HepG2 (cell line): ENCODE measurements around the gene ARFIP1. TPM values are rescaled to one million over a fixed set of nuclear protein-coding genes. Genes with fewer than 3 reads are reported as not detected.

ENCODE experiments used
- ATAC-seq: fragments of 200-7000 bp; cut with Tn5 transposase; 3 replicates; pipeline ENCODE4 v1.9.1; 2020; ENCODE audit warnings: mild to moderate bottlenecking, moderate library complexity
- BruUV-seq: library from RNA; stranded (reverse); fragments of 400-500 nt; replicated peaks from 2 replicates; lab custom pipeline; 2021; lab: Mats Ljungman, UMichigan
- CTCF ChIA-PET: fragments of 300-600 bp; formaldehyde crosslinking; extraction: SDS; loops from one replicate; lab custom pipeline; 2021; ENCODE audit warnings: low total read pairs, inconsistent platforms, low intra/inter-chr PET ratio; lab: Yijun Ruan, JAX
- POLR2A ChIA-PET: fragments of 350-600 bp; sonication (Branson Sonifier 250); formaldehyde crosslinking; loops from one replicate; lab custom pipeline; 2020; ENCODE audit warnings: antibody characterized with exemption, inconsistent platforms; lab: Yijun Ruan, JAX
- DNase-seq: peaks from one replicate; pipeline ENCODE4 v3.0.0-alpha.2; 2015; ENCODE audit warnings: low spot score
- FAIRE-seq: peaks from 3 replicates; lab custom pipeline; 2011; peaks lifted over from hg19 to GRCh38; lab: Jason Lieb, UNC
- H2AFZ ChIP-seq: one replicate; pipeline ENCODE4 v1.6.1; 2011; ENCODE audit warnings: low read length, inconsistent platforms
- H3K27ac ChIP-seq: fragments of 300-600 bp; 3 replicates; pipeline ENCODE4 v1.8.0; 2011; ENCODE audit warnings: mixed run types, mild to moderate bottlenecking, mixed read lengths, low read length, inconsistent platforms; ENCODE audit not compliant: insufficient read depth; ENCODE audit errors: extremely low read length
- H3K27me3 ChIP-seq, 2 experiments: fragments of 200-600 bp in 1 of 2; 2 replicates in 1 of 2; 3 replicates in 1 of 2; pipeline versions ENCODE4 v1.6.0 to v1.8.0; 2011; ENCODE audit warnings: low read length in 2 of 2, mild to moderate bottlenecking in 2 of 2, moderate library complexity in 2 of 2, inconsistent platforms in 1 of 2; ENCODE audit not compliant: insufficient read depth in 2 of 2, control insufficient read depth in 1 of 2
- H3K36me3 ChIP-seq, 2 experiments: fragments of 200-600 bp in 1 of 2; replicated peaks in 1 of 2; 2 replicates in 1 of 2; 3 replicates in 1 of 2; pipeline versions ENCODE4 v1.5.1 to v1.8.0; 2011; ENCODE audit warnings: low read length in 2 of 2, inconsistent platforms in 1 of 2; ENCODE audit not compliant: insufficient read depth in 2 of 2, control insufficient read depth in 1 of 2
- H3K4me1 ChIP-seq: 2 replicates; pipeline ENCODE4 v1.5.1; 2012; ENCODE audit warnings: low read length, inconsistent platforms; ENCODE audit not compliant: insufficient read depth
- H3K4me2 ChIP-seq: 2 replicates; pipeline ENCODE4 v1.6.0; 2011; ENCODE audit warnings: low read depth, low read length, inconsistent platforms
- H3K4me3 ChIP-seq, 3 experiments: fragments of 200-600 bp in 1 of 3; sonication (generic), shearing (Covaris generic) in 1 of 3; replicated peaks in 1 of 3; 2 replicates each; pipeline ENCODE4 v1.5.1; 2011 to 2016; ENCODE audit warnings: low read length in 3 of 3, inconsistent platforms in 2 of 3, low read depth in 2 of 3, mild to moderate bottlenecking in 2 of 3, control low read depth in 1 of 3, mixed read lengths in 1 of 3; ENCODE audit not compliant: insufficient read depth in 1 of 3
- H3K79me2 ChIP-seq: one replicate; pipeline ENCODE4 v1.6.1; 2011; ENCODE audit warnings: low read length, inconsistent platforms; ENCODE audit not compliant: insufficient read depth
- H3K9ac ChIP-seq: 2 replicates; pipeline ENCODE4 v1.6.0; 2011; ENCODE audit warnings: mild to moderate bottlenecking, low read depth, low read length, inconsistent platforms; ENCODE audit not compliant: insufficient read depth
- H3K9me3 ChIP-seq: 2 replicates; pipeline ENCODE4 v1.5.1; 2012; ENCODE audit warnings: mild to moderate bottlenecking, low read length
- H4K20me1 ChIP-seq: 2 replicates; pipeline ENCODE4 v1.6.0; 2011; ENCODE audit warnings: inconsistent platforms, mild to moderate bottlenecking, low read length, moderate library complexity; ENCODE audit not compliant: insufficient read depth
- CREB1 ChIP-seq, 2 experiments: fragments of 450-650 bp in 1 of 2; IDR thresholded peaks; 2 replicates each; pipeline ENCODE4 v1.6.1; 2016 to 2017; ENCODE audit warnings: control low read depth in 1 of 2, mild to moderate bottlenecking in 1 of 2, missing compliant biosample characterization in 1 of 2, missing genetic modification characterization in 1 of 2
- HNRNPK ChIP-seq: fragments of 200-400 bp; formaldehyde crosslinking; IDR thresholded peaks from 2 replicates; pipeline ENCODE4 v1.6.1; 2018; ENCODE audit warnings: low read length, low read depth, moderate library complexity, mild to moderate bottlenecking; ENCODE audit not compliant: poor library complexity, severe bottlenecking
- LCORL ChIP-seq, 2 experiments: fragments of 450-650 bp in 1 of 2; sonication (generic) in 1 of 2; formaldehyde crosslinking in 1 of 2; IDR thresholded peaks; 2 replicates each; pipeline versions ENCODE4 v1.5.0 to v1.6.1; 2017 to 2020; ENCODE audit warnings: antibody characterized with exemption in 1 of 2, missing genetic modification reagents in 1 of 2
- MED1 ChIP-seq: sonication (generic); formaldehyde crosslinking; IDR thresholded peaks from 2 replicates; pipeline ENCODE4 v1.4.0; 2020; ENCODE audit warnings: missing genetic modification reagents
- NR1H2 ChIP-seq: sonication (generic); formaldehyde crosslinking; IDR thresholded peaks from 2 replicates; pipeline ENCODE4 v1.8.1; 2022; ENCODE audit warnings: low read depth, missing genetic modification reagents, borderline replicate concordance
- POLR2A ChIP-seq, 2 experiments: IDR thresholded peaks; 2 replicates each; pipeline ENCODE4 v1.6.1; 2011; ENCODE audit warnings: low read depth in 2 of 2, low read length in 2 of 2, mild to moderate bottlenecking in 1 of 2, moderate library complexity in 1 of 2; ENCODE audit not compliant: insufficient read depth in 1 of 2
- POLR2AphosphoS2 ChIP-seq: IDR thresholded peaks from 2 replicates; pipeline ENCODE4 v1.6.1; 2011; ENCODE audit warnings: low read depth, low read length, improper control_type of control experiment
- RFX3 ChIP-seq: IDR thresholded peaks from 2 replicates; pipeline ENCODE4 v1.6.1; 2016; ENCODE audit warnings: missing biosample characterization, missing genetic modification reagents
- SALL2 ChIP-seq: sonication (generic); formaldehyde crosslinking; IDR thresholded peaks from 2 replicates; pipeline ENCODE4 v1.8.1; 2023; ENCODE audit warnings: mild to moderate bottlenecking, missing genetic modification reagents, inconsistent platforms
- SYNCRIP ChIP-seq: fragments of 200-400 bp; formaldehyde crosslinking; IDR thresholded peaks from 2 replicates; pipeline ENCODE4 v1.6.1; 2018; ENCODE audit warnings: mild to moderate bottlenecking, low read depth, low read length; ENCODE audit not compliant: insufficient read depth
- YEATS4 ChIP-seq: sonication (generic); formaldehyde crosslinking; IDR thresholded peaks from 2 replicates; pipeline ENCODE4 v1.4.0; 2020; ENCODE audit warnings: missing genetic modification reagents, borderline replicate concordance
- ZKSCAN8 ChIP-seq: IDR thresholded peaks from 2 replicates; pipeline ENCODE4 v1.6.1; 2016; ENCODE audit warnings: borderline replicate concordance, missing genetic modification reagents, missing compliant biosample characterization
- ZNF230 ChIP-seq: sonication (generic); formaldehyde crosslinking; IDR thresholded peaks from 2 replicates; pipeline ENCODE4 v1.4.0; 2020; ENCODE audit warnings: mild to moderate bottlenecking, missing genetic modification reagents
- ZNF567 ChIP-seq: sonication (generic); formaldehyde crosslinking; IDR thresholded peaks from 2 replicates; pipeline ENCODE4 v1.8.1; 2023; ENCODE audit warnings: mild to moderate bottlenecking, missing genetic modification reagents, borderline replicate concordance
- WGBS: methylation state at CpG from one replicate; pipeline ENCODE4 v1.1.6; 2017; ENCODE audit warnings: low lambda C conversion rate; 5-methylcytosine and 5-hydroxymethylcytosine counted together
- in situ Hi-C: cut with HindIII; loops from 2 replicates; pipeline ENCODE4 v1.10.0; 2017; ENCODE audit warnings: low pct_unique_long_range_greater_than_20kb; ENCODE audit not compliant: extremely low pct_ligation_motif_present
- intact Hi-C: fragments of 100-400 bp; cut with micrococcal nuclease; formaldehyde crosslinking; loops from one replicate; pipeline ENCODE4 v1.10.0; 2022; ENCODE audit not compliant: unreplicated experiment
- polyA plus RNA-seq, 8 experiments: library from polyadenylated mRNA; depleted of rRNA in 3 of 8; stranded (reverse) in 7 of 8; unstranded in 1 of 8; fragments of >200 nt; fragmentation: Illumina TruSeq in 4 of 8; extraction: Trizol in 4 of 8; gene quantifications; 2 replicates each; pipeline versions ENCODE4 v1.2.1 to v1.2.3, GENCODE V29; 2011 to 2016; ENCODE audit warnings: low read depth in 4 of 8, missing spikeins in 1 of 8, mixed read lengths in 1 of 8; ENCODE audit not compliant: insufficient read depth in 1 of 8
- total RNA-seq, 5 experiments: library from RNA; depleted of rRNA; stranded (reverse); fragments of >200 nt; fragmentation: Illumina TruSeq; extraction: Trizol; gene quantifications; 2 replicates each; pipeline ENCODE4 v1.2.3, GENCODE V29; 2016; ENCODE audit warnings: low read depth in 1 of 5
- TF ChIP-seq, protein P1 (sequence below): sonication (generic); formaldehyde crosslinking; IDR thresholded peaks from 2 replicates; pipeline ENCODE4 v1.5.1; 2020; ENCODE audit warnings: missing genetic modification reagents, mild to moderate bottlenecking, borderline replicate concordance
- TF ChIP-seq, protein P2 (sequence below): sonication (generic); formaldehyde crosslinking; IDR thresholded peaks from 2 replicates; pipeline ENCODE4 v1.5.0; 2020; ENCODE audit warnings: mild to moderate bottlenecking, missing genetic modification reagents

Gene ARFIP1
- total and polyA plus RNA-seq, 2 of the 13 experiments (the other 11 are each of a cell fraction or from before 2014, with no cell fraction given): 9.9 to 27.7 TPM

DNA sequence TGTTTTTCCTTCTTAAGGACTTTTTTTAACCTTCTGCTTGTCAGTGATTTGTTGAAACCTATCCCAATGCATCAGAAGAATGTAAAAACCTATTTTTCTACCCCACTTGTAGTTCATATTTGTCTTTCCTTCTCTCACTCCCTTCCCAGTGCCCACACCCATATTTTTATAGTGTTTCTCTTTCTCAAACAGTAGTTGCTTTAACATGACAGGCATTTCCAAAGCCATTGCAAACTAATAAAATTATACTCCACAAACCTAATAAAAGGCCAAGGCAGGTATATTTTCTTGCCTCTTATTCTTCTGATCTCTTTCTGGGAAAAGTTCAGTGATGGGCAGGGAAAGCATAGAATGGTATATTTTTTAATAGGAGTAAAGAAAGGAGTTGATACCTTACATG is 120.6 kb downstream of the ARFIP1 start:
- FAIRE-seq: no peak
- ChIA-PET CTCF (no interaction called here), POLR2A (no interaction called here)
- no peak overlapping the region for H3K4me2 ChIP-seq
- no peaks in the 10 kb centered on the region for H4K20me1 ChIP-seq
- no peaks in the 10 kb centered on the region for H3K27me3 ChIP-seq
- peaks cover 8% of the 10 kb centered on the region; the same call in 1 of the 2 replicates for H3K4me1 ChIP-seq
- no peak for DNase-seq
- no peak overlapping the region for H3K4me3 ChIP-seq
- no peak overlapping the region for H3K27ac ChIP-seq
- ATAC-seq: no peak
- no peaks in the 10 kb centered on the region for H3K79me2 ChIP-seq
- TF ChIP-seq CREB1 (IDR thresholded peaks at IDR 0.05) (no peak), CREB1 (CRISPR knock-in tag; IDR thresholded peaks at IDR 0.05) (no peak), MED1 (CRISPR knock-in tag) (no peak), ZKSCAN8 (no peak), NR1H2 (no peak), HNRNPK (peak; percentile 4), SYNCRIP (no peak), SALL2 (CRISPR knock-in tag) (no peak)
- no peak overlapping the region for H3K9ac ChIP-seq
- H2AFZ ChIP-seq: no peak overlapping the region
- H3K9me3 ChIP-seq: no peaks in the 10 kb centered on the region
- H3K36me3 ChIP-seq: no peaks in the 10 kb centered on the region; a peak in 1 of 5 replicates
- TSS peak; percentile 45 for BruUV-seq
- in situ Hi-C loops: no loop called here
- intact Hi-C loops: no loop called here

DNA sequence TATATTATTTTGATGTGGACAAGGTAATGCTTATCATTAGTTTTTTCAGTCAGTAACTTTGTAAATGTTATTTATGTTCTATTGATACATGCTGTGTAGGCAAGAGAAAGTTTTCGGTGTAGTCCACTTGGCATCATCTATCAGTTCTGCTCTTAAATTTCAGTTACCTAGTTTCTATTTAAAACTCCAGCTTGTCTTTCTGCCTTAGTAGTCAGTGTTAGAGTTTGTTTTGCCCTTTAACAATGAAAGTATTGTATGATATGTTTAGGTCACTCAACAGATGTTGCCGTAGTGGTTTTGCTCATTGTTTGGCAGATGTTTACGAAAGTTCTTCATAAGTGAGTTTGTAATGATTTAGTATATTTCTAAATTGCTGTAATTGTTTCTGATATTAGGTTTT is 121.5 kb downstream of the ARFIP1 start:
- Histone ChIP-seq H3K9ac (no peak overlapping the region), H2AFZ (no peak overlapping the region), H3K4me3 (no peak overlapping the region), H3K27me3 (no peaks in the 10 kb centered on the region), H3K9me3 (no peaks in the 10 kb centered on the region), H4K20me1 (no peaks in the 10 kb centered on the region), H3K4me1 (peaks cover 8% of the 10 kb centered on the region; the same call in 1 of the 2 replicates), H3K36me3 (no peaks in the 10 kb centered on the region), H3K79me2 (no peaks in the 10 kb centered on the region), H3K4me2 (no peak overlapping the region), H3K27ac (no peak overlapping the region)
- ChIA-PET CTCF (no interaction called here), POLR2A (no interaction called here)
- intact Hi-C loops (no loop called here), in situ Hi-C loops (no loop called here)
- ATAC-seq (no peak), DNase-seq (no peak), FAIRE-seq (no peak)
- no TSS peak for BruUV-seq
- 97% methylated on average over 3 of the region's 3 CpGs for WGBS
- TF ChIP-seq ZNF230 (CRISPR knock-in tag) (no peak), POLR2AphosphoS2 (no peak), LCORL (IDR thresholded peaks at IDR 0.05) (no peak), LCORL (CRISPR knock-in tag; IDR thresholded peaks at IDR 0.05) (no peak), YEATS4 (CRISPR knock-in tag) (no peak), ZNF567 (no peak), SALL2 (CRISPR knock-in tag) (no peak), RFX3 (CRISPR knock-in tag) (no peak), POLR2A (IDR thresholded peaks at IDR 0.05; ENCODE audit: insufficient read depth in 1 of 2, low read depth in 2 of 2, low read length in 2 of 2) (no peak)
- TF ChIP-seq, protein P1, sequence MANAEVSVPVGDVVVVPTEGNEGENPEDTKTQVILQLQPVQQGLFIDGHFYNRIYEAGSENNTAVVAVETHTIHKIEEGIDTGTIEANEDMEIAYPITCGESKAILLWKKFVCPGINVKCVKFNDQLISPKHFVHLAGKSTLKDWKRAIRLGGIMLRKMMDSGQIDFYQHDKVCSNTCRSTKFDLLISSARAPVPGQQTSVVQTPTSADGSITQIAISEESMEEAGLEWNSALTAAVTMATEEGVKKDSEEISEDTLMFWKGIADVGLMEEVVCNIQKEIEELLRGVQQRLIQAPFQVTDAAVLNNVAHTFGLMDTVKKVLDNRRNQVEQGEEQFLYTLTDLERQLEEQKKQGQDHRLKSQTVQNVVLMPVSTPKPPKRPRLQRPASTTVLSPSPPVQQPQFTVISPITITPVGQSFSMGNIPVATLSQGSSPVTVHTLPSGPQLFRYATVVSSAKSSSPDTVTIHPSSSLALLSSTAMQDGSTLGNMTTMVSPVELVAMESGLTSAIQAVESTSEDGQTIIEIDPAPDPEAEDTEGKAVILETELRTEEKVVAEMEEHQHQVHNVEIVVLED (CRISPR knock-in tag): no peak
- TF ChIP-seq, protein P2, sequence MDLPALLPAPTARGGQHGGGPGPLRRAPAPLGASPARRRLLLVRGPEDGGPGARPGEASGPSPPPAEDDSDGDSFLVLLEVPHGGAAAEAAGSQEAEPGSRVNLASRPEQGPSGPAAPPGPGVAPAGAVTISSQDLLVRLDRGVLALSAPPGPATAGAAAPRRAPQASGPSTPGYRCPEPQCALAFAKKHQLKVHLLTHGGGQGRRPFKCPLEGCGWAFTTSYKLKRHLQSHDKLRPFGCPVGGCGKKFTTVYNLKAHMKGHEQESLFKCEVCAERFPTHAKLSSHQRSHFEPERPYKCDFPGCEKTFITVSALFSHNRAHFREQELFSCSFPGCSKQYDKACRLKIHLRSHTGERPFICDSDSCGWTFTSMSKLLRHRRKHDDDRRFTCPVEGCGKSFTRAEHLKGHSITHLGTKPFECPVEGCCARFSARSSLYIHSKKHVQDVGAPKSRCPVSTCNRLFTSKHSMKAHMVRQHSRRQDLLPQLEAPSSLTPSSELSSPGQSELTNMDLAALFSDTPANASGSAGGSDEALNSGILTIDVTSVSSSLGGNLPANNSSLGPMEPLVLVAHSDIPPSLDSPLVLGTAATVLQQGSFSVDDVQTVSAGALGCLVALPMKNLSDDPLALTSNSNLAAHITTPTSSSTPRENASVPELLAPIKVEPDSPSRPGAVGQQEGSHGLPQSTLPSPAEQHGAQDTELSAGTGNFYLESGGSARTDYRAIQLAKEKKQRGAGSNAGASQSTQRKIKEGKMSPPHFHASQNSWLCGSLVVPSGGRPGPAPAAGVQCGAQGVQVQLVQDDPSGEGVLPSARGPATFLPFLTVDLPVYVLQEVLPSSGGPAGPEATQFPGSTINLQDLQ (CRISPR knock-in tag): no peak
